GM12878 (cell line): ENCODE results near the gene C17orf107. TPM values are rescaled to one million over a fixed set of nuclear protein-coding genes. Genes with fewer than 3 reads are reported as not detected.

Experiments
- ATAC-seq: fragments of 200-7000 bp; cut with Tn5 transposase; 3 replicates; pipeline ENCODE4 v1.9.1; 2020; ENCODE audit warnings: mild to moderate bottlenecking, moderate library complexity
- BruUV-seq: library from RNA; stranded (reverse); fragments of 400-500 nt; replicated peaks from 2 replicates; lab custom pipeline; 2021; lab: Mats Ljungman, UMichigan
- CTCF ChIA-PET: fragments of 300-600 bp; sonication (Branson Sonifier 250); formaldehyde crosslinking; extraction: SDS; loops from one replicate; lab custom pipeline; 2021; ENCODE audit warnings: inconsistent platforms; lab: Yijun Ruan, JAX
- POLR2A ChIA-PET: fragments of 350-600 bp; formaldehyde crosslinking; extraction: SDS; loops from one replicate; lab custom pipeline; 2021; ENCODE audit warnings: inconsistent platforms; lab: Charles Lee
- RAD21 ChIA-PET: fragments of 300-600 bp; sonication (Branson Sonifier 250); formaldehyde crosslinking; loops from one replicate; lab custom pipeline; 2023; ENCODE audit warnings: antibody characterized with exemption; ENCODE audit not compliant: unreplicated experiment; lab: Charles Lee
- SMC1A ChIA-PET: fragments of 300-600 bp; sonication (Branson Sonifier 250); formaldehyde crosslinking; loops from one replicate; lab custom pipeline; 2023; ENCODE audit not compliant: unreplicated experiment, uncharacterized antibody; lab: Charles Lee
- DNase-seq: peaks from one replicate; pipeline ENCODE4 v3.0.0-alpha.2; 2011; ENCODE audit warnings: low read depth, low spot score
- FAIRE-seq: peaks from 3 replicates; lab custom pipeline; 2011; peaks lifted over from hg19 to GRCh38; lab: Jason Lieb, UNC
- H2AFZ ChIP-seq: 2 replicates; pipeline ENCODE4 v1.6.0; 2011; ENCODE audit warnings: low read depth, low read length, control low read depth; ENCODE audit not compliant: control insufficient read depth
- H3K27ac ChIP-seq: 2 replicates; pipeline ENCODE4 v1.5.1; 2011; ENCODE audit warnings: control low read depth; ENCODE audit not compliant: control insufficient read depth, insufficient read depth
- H3K27me3 ChIP-seq, 2 experiments: replicated peaks in 1 of 2; 2 replicates each; pipeline versions ENCODE4 v1.6.0 to v1.6.1; 2011; ENCODE audit warnings: low read length in 1 of 2; ENCODE audit not compliant: control insufficient read depth in 2 of 2, insufficient read depth in 2 of 2
- H3K36me3 ChIP-seq, 2 experiments: 2 replicates each; pipeline ENCODE4 v1.5.1; 2011; ENCODE audit warnings: low read length in 1 of 2; ENCODE audit not compliant: control insufficient read depth in 2 of 2, insufficient read depth in 2 of 2
- H3K4me1 ChIP-seq: 2 replicates; pipeline ENCODE4 v1.6.1; 2011; ENCODE audit warnings: mild to moderate bottlenecking, low read length, moderate library complexity, mixed read lengths; ENCODE audit not compliant: control insufficient read depth, insufficient read depth
- H3K4me2 ChIP-seq: 2 replicates; pipeline ENCODE4 v1.6.0; 2011; ENCODE audit warnings: control low read depth; ENCODE audit not compliant: control insufficient read depth, insufficient read depth
- H3K4me3 ChIP-seq: fragments of 200-600 bp; sonication (generic); 2 replicates; pipeline ENCODE4 v1.5.1; 2016
- H3K79me2 ChIP-seq: 2 replicates; pipeline ENCODE4 v1.6.0; 2011; ENCODE audit warnings: low read length; ENCODE audit not compliant: control insufficient read depth, insufficient read depth
- H3K9ac ChIP-seq: 2 replicates; pipeline ENCODE4 v1.8.0; 2011; ENCODE audit warnings: low read length, control low read depth, mixed read lengths; ENCODE audit not compliant: control insufficient read depth, insufficient read depth
- H3K9me3 ChIP-seq: replicated peaks from 3 replicates; pipeline ENCODE4 v1.5.1; 2011; ENCODE audit warnings: mild to moderate bottlenecking, low read length; ENCODE audit not compliant: control insufficient read depth, insufficient read depth
- H4K20me1 ChIP-seq: 2 replicates; pipeline ENCODE4 v1.6.0; 2011; ENCODE audit not compliant: control insufficient read depth, insufficient read depth
- ASH2L ChIP-seq: fragments of 300-600, 200-600 bp; sonication (generic); IDR thresholded peaks from 2 replicates; pipeline ENCODE4 v1.6.1; 2017; ENCODE audit warnings: low read depth, mild to moderate bottlenecking, borderline replicate concordance
- CHD1 ChIP-seq: IDR thresholded peaks from 2 replicates; pipeline ENCODE4 v1.6.1; 2012; ENCODE audit warnings: low read depth, low read length, improper control_type of control experiment
- CREB1 ChIP-seq: IDR thresholded peaks from 2 replicates; pipeline ENCODE4 v1.6.1; 2012; ENCODE audit warnings: low read depth, mild to moderate bottlenecking, inconsistent platforms
- GATAD2B ChIP-seq: fragments of 450-650 bp; conservative IDR thresholded peaks from 2 replicates; pipeline ENCODE4 v1.6.1; 2017; ENCODE audit warnings: low read depth, mild to moderate bottlenecking, moderate library complexity
- IKZF1 ChIP-seq: fragments of 450-650 bp; conservative IDR thresholded peaks from 2 replicates; pipeline ENCODE4 v1.6.1; 2017; ENCODE audit warnings: antibody characterized with exemption, mild to moderate bottlenecking
- IKZF2 ChIP-seq, 2 experiments: fragments of 450-650 bp; IDR thresholded peaks; 2 replicates each; pipeline ENCODE4 v1.6.1; 2017; ENCODE audit warnings: mild to moderate bottlenecking in 2 of 2, moderate library complexity in 2 of 2
- IRF5 ChIP-seq: fragments of 450-650 bp; IDR thresholded peaks from 2 replicates; pipeline ENCODE4 v1.6.1; 2017; ENCODE audit warnings: borderline replicate concordance
- JUND ChIP-seq: IDR thresholded peaks from 2 replicates; pipeline ENCODE4 v1.6.1; 2012; ENCODE audit warnings: low read depth, mild to moderate bottlenecking, low read length, improper control_type of control experiment, moderate library complexity
- NFXL1 ChIP-seq: fragments of 450-650 bp; IDR thresholded peaks from 2 replicates; pipeline ENCODE4 v1.6.1; 2017; ENCODE audit warnings: antibody characterized with exemption, mild to moderate bottlenecking, borderline replicate concordance
- PML ChIP-seq: IDR thresholded peaks from 2 replicates; pipeline ENCODE4 v1.6.1; 2012; ENCODE audit warnings: low read length, inconsistent platforms
- RUNX3 ChIP-seq: IDR thresholded peaks from 2 replicates; pipeline ENCODE4 v1.6.1; 2012; ENCODE audit warnings: low read length, inconsistent platforms
- SMARCA5 ChIP-seq: fragments of 450-650 bp; IDR thresholded peaks from 2 replicates; pipeline ENCODE4 v1.6.1; 2017; ENCODE audit warnings: mild to moderate bottlenecking
- SMC3 ChIP-seq: IDR thresholded peaks from 2 replicates; pipeline ENCODE4 v1.6.1; 2011; ENCODE audit warnings: low read length, improper control_type of control experiment, borderline replicate concordance
- SREBF1 ChIP-seq: IDR thresholded peaks from 2 replicates; pipeline ENCODE4 v1.6.1; 2012; ENCODE audit warnings: mild to moderate bottlenecking, low read length
- STAT3 ChIP-seq: IDR thresholded peaks from 2 replicates; pipeline ENCODE4 v1.6.1; 2011; ENCODE audit warnings: low read depth, low read length, improper control_type of control experiment
- ZZZ3 ChIP-seq: IDR thresholded peaks from 2 replicates; pipeline ENCODE4 v1.6.1; 2011; ENCODE audit warnings: low read depth; ENCODE audit not compliant: control insufficient read depth, insufficient read length
- WGBS: methylation state at CpG from one replicate; pipeline ENCODE4 v1.1.6; 2016; ENCODE audit warnings: low lambda C conversion rate; ENCODE audit not compliant: insufficient replicate concordance, insufficient coverage; ENCODE audit errors: missing lambda C conversion rate; 5-methylcytosine and 5-hydroxymethylcytosine counted together
- in situ Hi-C: fragments of 300-500 bp; cut with MboI; formaldehyde crosslinking; loops from 9 replicates; pipeline ENCODE4 v1.14.3; 2018; ENCODE audit warnings: mixed read lengths
- intact Hi-C: fragments of 100-400 bp; cut with micrococcal nuclease; formaldehyde crosslinking; loops from one replicate; pipeline ENCODE4 v1.14.2; 2022; ENCODE audit not compliant: unreplicated experiment
- polyA plus RNA-seq, 11 experiments: library from polyadenylated mRNA; depleted of rRNA in 4 of 11; unstranded in 6 of 11; stranded (reverse) in 5 of 11; fragments of >200 nt; fragmentation: Nextera tagmentation in 4 of 11; fragmentation: Illumina TruSeq in 1 of 11; extraction: Ambion mirVana in 4 of 11; extraction: Trizol in 1 of 11; gene quantifications; 1 replicate in 1 of 11; 2 replicates in 10 of 11; pipeline versions ENCODE4 v1.2.1 to v1.2.3, GENCODE V29; 2011 to 2016; ENCODE audit warnings: inconsistent platforms in 2 of 11, missing spikeins in 2 of 11, low read depth in 1 of 11
- total RNA-seq, 4 experiments: library from RNA; depleted of rRNA in 3 of 4; stranded (reverse); fragments of >200 nt in 3 of 4; fragmentation: Illumina TruSeq in 1 of 4; extraction: Trizol in 1 of 4; gene quantifications; 2 replicates each; pipeline versions ENCODE4 v1.2.1 to v1.2.3, GENCODE V29; 2013 to 2021
- TF ChIP-seq, protein P1 (sequence below): IDR thresholded peaks from 2 replicates; pipeline ENCODE4 v1.6.1; 2012; ENCODE audit warnings: low read depth, low read length, improper control_type of control experiment
- TF ChIP-seq, protein P2 (sequence below), 3 experiments: IDR thresholded peaks in 2 of 3; conservative IDR thresholded peaks in 1 of 3; 2 replicates each; pipeline ENCODE4 v1.5.1; 2011; ENCODE audit warnings: low read depth in 3 of 3, low read length in 3 of 3, mild to moderate bottlenecking in 3 of 3, control low read depth in 2 of 3, moderate library complexity in 2 of 3, inconsistent platforms in 1 of 3, mixed read lengths in 1 of 3; ENCODE audit not compliant: control insufficient read depth in 2 of 3, insufficient read depth in 1 of 3; ENCODE audit errors: extremely low read depth in 1 of 3

C17orf107 gene
- total and polyA plus RNA-seq, 10 of the 15 experiments (the other 5 are each of a cell fraction or from before 2014, with no cell fraction given) = 0.05 to 0.46 (median 0.11) TPM; not detected in 3

DNA sequence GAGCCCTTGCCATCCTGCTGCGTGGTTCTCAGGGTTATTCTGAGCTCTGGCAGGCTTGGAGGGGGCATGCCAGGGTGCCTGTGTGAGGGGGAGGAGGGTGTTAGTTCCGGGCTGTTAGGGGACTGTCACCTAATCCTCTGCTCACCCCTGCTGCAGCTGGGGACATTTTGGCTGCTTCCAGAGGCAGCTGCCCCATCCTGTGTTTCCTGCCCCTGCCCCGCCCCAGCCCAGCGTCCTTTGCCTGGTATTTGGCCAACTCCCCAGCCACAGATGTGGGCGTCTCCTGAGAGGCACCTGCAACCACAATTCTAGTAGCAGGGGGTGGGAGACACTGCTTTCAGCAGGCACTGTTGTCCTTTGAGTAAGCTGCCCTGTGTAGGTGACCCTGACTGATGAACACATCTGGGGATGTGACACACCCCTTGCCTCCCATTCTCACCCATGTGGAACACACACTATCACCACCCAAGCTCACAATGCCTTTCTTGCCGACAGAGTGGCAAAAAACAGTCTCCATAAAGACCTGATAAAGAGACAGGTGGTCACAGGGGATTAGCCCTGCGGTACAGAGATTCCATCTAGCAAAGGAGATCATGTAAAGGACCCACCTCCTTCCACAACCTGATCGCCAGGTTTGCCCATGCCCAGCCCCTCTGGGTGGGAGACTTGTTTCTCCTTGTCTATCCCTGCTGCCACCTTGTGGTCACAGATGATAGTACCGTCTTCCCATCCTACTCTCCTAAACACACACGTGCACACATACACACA is 3.9 kb downstream of the C17orf107 start, which contains the start of gene CHRNE:
CHRNE (minus strand) TSS at position 48 of the 768 bp plus-strand sequence; CDS start at position 13, 35 bp downstream.
- RAD21 ChIA-PET = interaction anchor here (0.9 to 1.3 kb wide), 3 partner anchors 37 to 194 kb away, joined by 3 to 4 read pairs (median 3); partner anchors contain the start of genes PFN1, RNF167 and SLC25A11
- Histone ChIP-seq H3K4me1 (peaks cover 20% of the 10 kb centered on the region), H2AFZ (no peak within 1 kb of the TSS; the same call in 1 of the 2 replicates), H3K79me2 (no peaks in the 10 kb centered on the region), H3K9ac (no peak within 1 kb of the TSS), H3K4me2 (peak within 1 kb of the TSS; percentile 36; the same call in 1 of the 2 replicates), H3K9me3 (no peaks in the 10 kb centered on the region; the same call in 2 of the 3 replicates), H3K27me3 (no peaks in the 10 kb centered on the region; a peak in 2 of 4 replicates), H3K27ac (no peak within 1 kb of the TSS), H3K4me3 (no peak within 1 kb of the TSS), H3K36me3 (no peaks in the 10 kb centered on the region), H4K20me1 (no peaks in the 10 kb centered on the region)
- DNase-seq (peak; percentile 37), ATAC-seq (peak; percentile 80), FAIRE-seq (peak; percentile 91)
- in situ Hi-C loops = no loop called here
- intact Hi-C loops = loop anchor here (5.0 kb wide), 1 partner anchor 171 kb away; the partner anchor contains the start of gene MED11
- BruUV-seq = no TSS peak
- CTCF ChIA-PET = interaction anchor here (0.6 to 3.0 kb wide), 24 partner anchors 10 to 467 kb away, joined by 3 to 11 read pairs (median 4); partner anchors contain the start of genes ARRB2 and SPAG7
- SMC1A ChIA-PET = interaction anchor here (0.6 to 1.6 kb wide), 10 partner anchors 13 to 336 kb away, joined by 3 to 4 read pairs (median 4); partner anchors contain the start of genes ARRB2, RNF167 and SLC25A11
- 0% methylated on average over 10 of the region's 10 CpGs for WGBS
- POLR2A ChIA-PET = interaction anchor here (1.4 kb wide), 1 partner anchor 35 kb away, joined by 3 read pairs; no protein-coding TSS in a partner anchor
- TF ChIP-seq ASH2L (no peak), NFXL1 (no peak), RUNX3 (peak; percentile 29; the same call in 1 of the 2 replicates), STAT3 (no peak), PML (no peak), SREBF1 (no peak), ZZZ3 (no peak), IKZF2 (IDR thresholded peaks at IDR 0.05) (0 out of 4 replicates have a peak, but pooled peaks of 1 of the 2 experiments have one; percentile 14), IRF5 (no peak), SMARCA5 (0 out of 2 replicates have a peak, but pooled peaks have one; percentile 55), GATAD2B (peak; percentile 45; the same call in 1 of the 2 replicates), JUND (no peak), CREB1 (no peak), CHD1 (no peak), SMC3 (peak; percentile 46; the same call in 1 of the 2 replicates), IKZF1 (0 out of 2 replicates have a peak, but pooled peaks have one; percentile 32)
- TF ChIP-seq, protein P1, sequence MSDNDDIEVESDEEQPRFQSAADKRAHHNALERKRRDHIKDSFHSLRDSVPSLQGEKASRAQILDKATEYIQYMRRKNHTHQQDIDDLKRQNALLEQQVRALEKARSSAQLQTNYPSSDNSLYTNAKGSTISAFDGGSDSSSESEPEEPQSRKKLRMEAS = no peak
- TF ChIP-seq, protein P2, sequence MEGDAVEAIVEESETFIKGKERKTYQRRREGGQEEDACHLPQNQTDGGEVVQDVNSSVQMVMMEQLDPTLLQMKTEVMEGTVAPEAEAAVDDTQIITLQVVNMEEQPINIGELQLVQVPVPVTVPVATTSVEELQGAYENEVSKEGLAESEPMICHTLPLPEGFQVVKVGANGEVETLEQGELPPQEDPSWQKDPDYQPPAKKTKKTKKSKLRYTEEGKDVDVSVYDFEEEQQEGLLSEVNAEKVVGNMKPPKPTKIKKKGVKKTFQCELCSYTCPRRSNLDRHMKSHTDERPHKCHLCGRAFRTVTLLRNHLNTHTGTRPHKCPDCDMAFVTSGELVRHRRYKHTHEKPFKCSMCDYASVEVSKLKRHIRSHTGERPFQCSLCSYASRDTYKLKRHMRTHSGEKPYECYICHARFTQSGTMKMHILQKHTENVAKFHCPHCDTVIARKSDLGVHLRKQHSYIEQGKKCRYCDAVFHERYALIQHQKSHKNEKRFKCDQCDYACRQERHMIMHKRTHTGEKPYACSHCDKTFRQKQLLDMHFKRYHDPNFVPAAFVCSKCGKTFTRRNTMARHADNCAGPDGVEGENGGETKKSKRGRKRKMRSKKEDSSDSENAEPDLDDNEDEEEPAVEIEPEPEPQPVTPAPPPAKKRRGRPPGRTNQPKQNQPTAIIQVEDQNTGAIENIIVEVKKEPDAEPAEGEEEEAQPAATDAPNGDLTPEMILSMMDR (IDR thresholded peaks at IDR 0.05 in 2 of 3, conservative IDR thresholded peaks at IDR 0.05 in 1 of 3; ENCODE audit: control insufficient read depth in 2 of 3, extremely low read depth in 1 of 3, insufficient read depth in 1 of 3, low read depth in 3 of 3, low read length in 3 of 3) = peak; percentile 73 to 81 (median 77)
